ENCODE data around the gene NELL2. TPM values are rescaled to one million over a fixed set of nuclear protein-coding genes. Genes with fewer than 3 reads are reported as not detected.

The NELL2 gene
- total RNA-seq, 1 donor from 2014 or later: 27.5 TPM

DNA sequence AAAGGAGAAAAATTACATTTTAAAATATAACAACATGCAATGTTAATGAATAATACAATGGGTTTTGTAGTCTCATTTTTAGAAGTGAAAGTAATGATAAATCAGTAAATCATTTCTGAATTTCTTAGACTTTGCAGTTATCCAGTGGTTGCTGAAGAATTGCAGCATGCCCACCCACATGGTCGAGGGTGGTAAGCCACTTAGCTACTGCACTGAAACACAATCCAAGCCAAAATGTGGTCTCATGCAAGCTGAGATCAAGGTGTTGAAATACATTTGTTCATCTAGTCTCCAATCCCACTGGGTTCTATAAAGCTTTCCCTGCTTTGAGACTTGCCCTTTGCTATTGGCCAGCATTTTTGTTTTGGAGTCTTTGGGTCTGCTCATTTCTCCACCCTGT, 247.9 kb downstream of the NELL2 start:
- H3K4me3 Mint-ChIP-seq: no peak overlapping the region
- intact Hi-C loops (cut with micrococcal nuclease): no loop called here
- no peaks in the 10 kb centered on the region for H3K9me3 Mint-ChIP-seq
- no peaks in the 10 kb centered on the region for H3K36me3 Mint-ChIP-seq (ENCODE audit: low read depth)
- H3K27me3 Mint-ChIP-seq: no peaks in the 10 kb centered on the region
- H3K4me1 Mint-ChIP-seq: no peaks in the 10 kb centered on the region
- H3K27ac Mint-ChIP-seq: no peak overlapping the region
- DNase-seq: no peak

DNA sequence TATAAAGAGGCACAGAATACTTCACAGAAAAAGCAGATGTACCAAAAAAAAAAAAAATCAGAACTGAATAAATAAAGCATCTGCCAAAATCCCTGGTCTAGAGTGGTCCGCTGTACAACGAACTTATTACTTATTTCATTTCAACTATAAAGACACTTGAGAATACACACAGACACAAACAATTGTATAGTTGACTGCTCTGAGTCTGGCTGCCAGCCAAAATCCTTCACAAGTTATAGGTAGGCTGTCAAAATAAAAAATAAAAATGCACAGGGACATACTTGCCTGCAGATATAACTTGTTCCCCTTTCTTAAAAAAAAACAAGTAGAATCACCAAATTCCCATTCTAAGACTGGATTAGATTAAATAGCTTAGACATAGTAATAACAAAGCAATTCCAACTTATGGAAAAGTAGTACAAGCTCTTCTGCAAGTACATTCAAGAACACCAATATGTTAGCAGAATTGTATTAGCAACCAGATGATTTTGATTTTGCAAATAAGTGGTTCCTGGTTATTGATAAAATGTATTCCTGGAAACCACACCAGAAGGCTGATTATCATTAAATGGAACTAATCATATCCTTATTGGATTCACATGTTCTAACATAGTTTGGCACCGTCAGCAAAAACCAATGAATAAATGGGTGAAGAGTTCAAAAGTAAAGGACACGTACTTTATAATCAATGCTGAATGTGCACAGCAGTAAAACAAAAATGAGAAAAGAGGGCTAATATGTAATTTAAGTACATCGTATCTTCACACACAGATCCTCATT, 248.5 kb downstream of the NELL2 start:
- H3K4me1 Mint-ChIP-seq: no peaks in the 10 kb centered on the region
- H3K4me3 Mint-ChIP-seq: no peak overlapping the region
- intact Hi-C loops (cut with micrococcal nuclease): no loop called here
- DNase-seq: no peak
- no peak overlapping the region for H3K27ac Mint-ChIP-seq
- no peaks in the 10 kb centered on the region for H3K9me3 Mint-ChIP-seq
- no peaks in the 10 kb centered on the region for H3K27me3 Mint-ChIP-seq
- H3K36me3 Mint-ChIP-seq (ENCODE audit: low read depth): no peaks in the 10 kb centered on the region

DNA sequence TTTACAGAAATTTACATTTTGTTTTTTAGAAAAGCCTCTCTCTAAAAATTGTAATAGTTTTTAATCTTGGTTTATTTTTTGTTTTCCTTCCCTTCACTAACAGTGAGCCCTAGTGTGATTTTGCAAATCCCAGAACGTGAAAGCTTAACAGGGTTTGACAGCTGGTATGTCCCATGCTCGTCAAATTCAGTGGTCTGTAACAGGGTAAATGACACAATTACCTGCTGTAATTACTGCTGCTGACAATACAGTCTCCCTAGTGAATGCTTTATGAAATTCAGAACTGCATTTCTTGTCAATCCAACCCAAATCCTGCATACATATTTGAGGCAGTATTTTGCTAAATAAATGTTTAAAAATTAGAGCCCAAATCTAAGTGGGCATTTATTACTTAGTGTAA, 249.2 kb downstream of the NELL2 start:
- Mint-ChIP-seq H3K27ac (no peak overlapping the region), H3K27me3 (no peaks in the 10 kb centered on the region), H3K36me3 (ENCODE audit: low read depth) (no peaks in the 10 kb centered on the region), H3K4me1 (no peaks in the 10 kb centered on the region), H3K9me3 (no peaks in the 10 kb centered on the region), H3K4me3 (no peak overlapping the region)
- intact Hi-C loops (cut with micrococcal nuclease): no loop called here
- DNase-seq: no peak

DNA sequence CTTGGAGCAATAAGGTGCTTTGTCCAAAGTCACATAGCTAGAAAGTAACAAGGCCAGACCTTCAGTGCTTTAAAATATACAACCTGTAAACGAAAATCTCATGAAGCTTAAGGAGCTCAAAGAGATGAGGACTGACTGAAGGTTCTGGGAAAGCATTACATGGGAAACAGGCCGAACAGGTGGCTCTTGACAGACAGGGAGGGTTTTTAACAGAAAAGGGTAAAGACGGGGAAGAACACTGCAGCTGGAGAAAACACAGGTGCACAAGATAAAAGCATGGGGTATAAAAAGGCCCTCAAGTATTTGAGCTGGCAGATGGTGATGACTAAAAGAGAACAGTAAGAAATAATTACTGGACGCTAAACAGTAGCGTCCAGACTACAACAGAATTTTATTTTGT, 257.2 kb downstream of the NELL2 start:
- Mint-ChIP-seq H3K36me3 (ENCODE audit: low read depth) (no peaks in the 10 kb centered on the region), H3K4me3 (no peak overlapping the region), H3K27ac (no peak overlapping the region), H3K4me1 (no peaks in the 10 kb centered on the region), H3K27me3 (no peaks in the 10 kb centered on the region), H3K9me3 (no peaks in the 10 kb centered on the region)
- no peak for DNase-seq
- intact Hi-C loops (cut with micrococcal nuclease): no loop called here

DNA sequence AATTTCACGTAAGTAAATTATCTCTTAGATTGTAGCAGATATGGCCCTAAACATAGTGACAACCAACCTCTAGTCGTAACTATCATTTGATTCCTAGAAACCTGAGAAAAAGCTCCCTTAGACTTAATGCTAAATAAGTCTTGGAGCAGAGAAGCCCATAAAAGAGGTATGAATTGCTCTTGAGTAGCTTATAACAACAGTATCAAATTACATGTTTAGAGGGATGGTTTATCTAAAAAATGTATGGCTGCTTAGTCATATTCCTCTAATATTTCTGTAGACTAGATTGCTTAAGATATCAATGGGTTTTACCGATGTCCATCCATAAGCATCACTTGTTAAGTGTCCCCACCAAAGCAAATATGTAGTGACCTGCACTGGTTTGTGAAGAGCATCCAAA, 259.7 kb downstream of the NELL2 start:
- Mint-ChIP-seq H3K27ac (no peak overlapping the region), H3K4me3 (no peak overlapping the region), H3K27me3 (no peaks in the 10 kb centered on the region), H3K4me1 (no peaks in the 10 kb centered on the region), H3K36me3 (ENCODE audit: low read depth) (no peaks in the 10 kb centered on the region), H3K9me3 (no peaks in the 10 kb centered on the region)
- intact Hi-C loops (cut with micrococcal nuclease): no loop called here
- no peak for DNase-seq

DNA sequence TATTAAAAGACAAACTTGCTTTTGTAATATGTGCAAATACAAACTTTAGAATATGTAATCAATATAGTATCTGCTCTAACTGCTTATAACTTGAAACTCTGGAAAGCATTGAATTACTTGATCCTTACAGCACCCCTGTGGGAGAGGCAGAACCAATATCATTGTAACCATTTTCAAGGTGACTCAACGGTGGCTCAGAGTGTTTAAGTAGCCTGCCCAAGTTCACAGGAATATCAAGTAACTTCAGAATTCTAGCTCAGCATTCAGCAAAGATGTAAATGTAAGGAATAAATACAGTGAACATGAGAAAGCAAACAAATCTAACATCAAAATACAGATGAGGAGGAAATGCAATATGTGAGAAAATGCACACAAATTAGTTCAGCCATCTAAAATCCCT, 264.6 kb downstream of the NELL2 start:
- Mint-ChIP-seq H3K4me3 (no peak overlapping the region), H3K36me3 (ENCODE audit: low read depth) (peaks cover 2% of the 10 kb centered on the region), H3K4me1 (no peaks in the 10 kb centered on the region), H3K9me3 (no peaks in the 10 kb centered on the region), H3K27me3 (no peaks in the 10 kb centered on the region), H3K27ac (no peak overlapping the region)
- DNase-seq: no peak
- intact Hi-C loops (cut with micrococcal nuclease): no loop called here

DNA sequence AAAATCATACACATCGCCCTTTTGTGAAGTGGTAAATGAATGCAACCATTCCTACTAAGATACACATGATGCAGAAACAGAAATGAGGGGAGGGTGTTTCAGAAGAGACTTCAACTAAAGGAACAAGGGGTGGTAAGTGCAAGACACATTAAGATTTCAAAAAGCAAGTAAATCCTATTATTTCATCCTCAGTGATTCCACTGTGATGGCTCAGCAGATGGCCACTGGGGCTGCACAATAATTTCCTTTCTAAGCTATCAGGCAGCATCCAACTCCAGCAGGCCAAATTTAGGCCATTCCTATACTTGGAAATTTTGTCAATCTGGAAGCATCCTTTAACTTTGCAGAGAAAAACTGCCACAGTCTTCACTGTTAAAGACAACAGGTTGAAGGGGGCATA, 272.4 kb downstream of the NELL2 start:
- no peak for DNase-seq

DNA sequence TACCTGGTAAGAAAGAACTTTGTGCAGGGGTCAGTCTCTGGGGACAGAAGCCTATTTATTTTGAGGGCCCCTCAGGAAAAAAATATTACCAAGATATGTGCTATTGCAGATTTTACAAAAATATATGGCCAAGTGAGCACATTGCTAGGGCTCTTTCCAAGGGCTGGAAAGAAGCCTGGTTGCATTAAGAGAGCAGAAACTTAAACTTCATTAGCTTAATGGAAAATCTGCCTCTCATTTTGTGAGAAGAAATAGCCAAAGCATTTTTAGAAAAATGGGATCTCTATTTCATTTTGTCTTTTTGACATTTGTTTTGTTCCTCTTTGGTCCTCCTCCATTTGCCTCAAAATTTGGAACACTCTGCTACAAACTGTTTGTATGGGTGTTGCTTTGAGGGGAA, 283.5 kb downstream of the NELL2 start:
- intact Hi-C loops (cut with micrococcal nuclease): no loop called here
- Mint-ChIP-seq H3K27me3 (no peaks in the 10 kb centered on the region), H3K4me3 (no peak overlapping the region), H3K4me1 (no peaks in the 10 kb centered on the region), H3K9me3 (no peaks in the 10 kb centered on the region), H3K27ac (no peak overlapping the region), H3K36me3 (ENCODE audit: low read depth) (peaks cover 1% of the 10 kb centered on the region)
- no peak for DNase-seq

More for the DNA sequence above, 272.4 kb downstream of the NELL2 start:
- Mint-ChIP-seq H3K27me3 (no peaks in the 10 kb centered on the region), H3K36me3 (ENCODE audit: low read depth) (no peaks in the 10 kb centered on the region), H3K4me1 (no peaks in the 10 kb centered on the region), H3K9me3 (no peaks in the 10 kb centered on the region), H3K27ac (no peak overlapping the region), H3K4me3 (no peak overlapping the region)
- intact Hi-C loops (cut with micrococcal nuclease): no loop called here

DNA sequence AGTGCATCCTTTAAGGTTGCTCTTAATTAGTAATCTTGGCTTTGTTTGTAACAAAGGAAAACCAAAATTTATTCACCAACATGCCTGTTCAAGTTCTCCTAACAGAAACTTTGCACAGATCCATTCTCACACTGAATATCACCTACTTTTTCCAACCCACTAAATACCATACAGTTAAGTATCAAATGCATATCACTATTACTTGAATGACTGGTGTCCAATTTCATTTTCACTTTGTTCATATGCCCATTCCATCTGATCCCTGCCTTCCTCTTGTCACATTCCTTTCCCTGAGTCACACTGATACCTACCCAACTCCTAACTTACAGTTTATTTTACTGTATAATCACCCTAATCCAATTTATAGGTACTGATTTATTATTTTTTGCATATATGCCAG, 286.4 kb downstream of the NELL2 start:
- no peak overlapping the region for H3K27ac Mint-ChIP-seq
- H3K27me3 Mint-ChIP-seq: no peaks in the 10 kb centered on the region
- no peaks in the 10 kb centered on the region for H3K9me3 Mint-ChIP-seq
- no peak overlapping the region for H3K4me3 Mint-ChIP-seq
- H3K4me1 Mint-ChIP-seq: no peaks in the 10 kb centered on the region
- no peak for DNase-seq
- intact Hi-C loops (cut with micrococcal nuclease): no loop called here
- peaks cover 1% of the 10 kb centered on the region for H3K36me3 Mint-ChIP-seq (ENCODE audit: low read depth)

DNA sequence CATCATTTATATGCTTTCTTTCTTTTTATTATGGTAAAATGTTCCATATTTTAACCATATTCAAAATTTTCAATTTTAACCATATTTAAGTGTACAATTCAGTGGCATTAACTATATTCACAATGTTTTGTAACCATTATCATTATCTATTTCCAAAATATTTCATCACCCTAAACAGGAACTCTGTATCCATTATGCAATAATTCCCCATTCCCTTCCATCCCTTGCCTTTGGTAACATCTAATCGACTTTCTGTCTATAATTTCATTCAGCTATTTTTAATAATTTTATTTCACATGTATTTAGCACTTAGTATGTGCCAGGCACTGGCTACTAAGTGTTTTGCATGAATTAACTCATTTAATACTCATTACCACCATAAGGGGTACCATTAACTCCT, 287.5 kb downstream of the NELL2 start:
- intact Hi-C loops (cut with micrococcal nuclease): no loop called here
- Mint-ChIP-seq H3K4me1 (no peaks in the 10 kb centered on the region), H3K27me3 (no peaks in the 10 kb centered on the region), H3K36me3 (ENCODE audit: low read depth) (peaks cover 1% of the 10 kb centered on the region), H3K4me3 (no peak overlapping the region), H3K9me3 (no peaks in the 10 kb centered on the region), H3K27ac (no peak overlapping the region)
- DNase-seq: no peak

DNA sequence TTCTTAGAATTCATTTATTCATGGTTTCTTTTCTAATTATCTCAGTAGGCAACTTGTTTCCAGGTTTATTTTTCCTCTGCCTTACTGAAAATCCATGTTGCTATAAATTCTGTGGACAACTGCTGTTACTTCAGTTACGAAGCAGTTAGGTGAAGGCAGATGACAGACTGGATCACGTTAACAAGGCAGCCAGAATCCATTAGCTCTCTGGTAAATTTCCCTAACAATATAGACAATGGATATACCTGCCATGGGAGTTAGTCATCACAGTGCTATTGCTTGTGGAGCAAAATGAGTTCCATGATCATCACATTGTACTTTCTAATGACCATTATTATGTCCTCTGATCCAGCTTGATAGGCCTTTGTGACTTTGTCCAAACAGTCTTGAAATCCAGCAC, 291.5 kb downstream of the NELL2 start:
- Mint-ChIP-seq H3K36me3 (ENCODE audit: low read depth) (peaks cover 2% of the 10 kb centered on the region), H3K27ac (no peak overlapping the region), H3K9me3 (no peaks in the 10 kb centered on the region), H3K27me3 (no peaks in the 10 kb centered on the region), H3K4me3 (no peak overlapping the region), H3K4me1 (peaks cover 3% of the 10 kb centered on the region)
- no peak for DNase-seq
- intact Hi-C loops (cut with micrococcal nuclease): no loop called here

DNA sequence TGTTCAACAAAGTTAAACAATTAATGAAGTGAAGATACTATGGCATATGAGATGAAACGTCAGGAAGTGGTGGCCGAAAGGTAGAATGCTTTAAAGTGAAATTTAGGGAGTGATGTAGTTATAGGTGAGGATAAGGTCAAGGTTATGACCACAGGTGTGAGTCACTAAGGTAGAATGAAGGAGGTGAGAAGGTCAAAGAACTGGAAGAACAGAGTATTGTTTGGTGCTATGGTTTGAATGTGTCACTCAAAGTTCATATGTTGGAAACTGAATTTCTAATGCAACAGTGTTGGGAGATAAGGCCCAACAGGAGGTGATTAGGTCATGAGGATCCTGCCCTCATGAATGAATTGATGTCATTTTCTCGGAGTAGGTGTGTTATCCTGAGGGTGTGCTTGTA, 293.6 kb downstream of the NELL2 start:
- H3K4me3 Mint-ChIP-seq: no peak overlapping the region
- intact Hi-C loops (cut with micrococcal nuclease): no loop called here
- no peak for DNase-seq

DNA sequence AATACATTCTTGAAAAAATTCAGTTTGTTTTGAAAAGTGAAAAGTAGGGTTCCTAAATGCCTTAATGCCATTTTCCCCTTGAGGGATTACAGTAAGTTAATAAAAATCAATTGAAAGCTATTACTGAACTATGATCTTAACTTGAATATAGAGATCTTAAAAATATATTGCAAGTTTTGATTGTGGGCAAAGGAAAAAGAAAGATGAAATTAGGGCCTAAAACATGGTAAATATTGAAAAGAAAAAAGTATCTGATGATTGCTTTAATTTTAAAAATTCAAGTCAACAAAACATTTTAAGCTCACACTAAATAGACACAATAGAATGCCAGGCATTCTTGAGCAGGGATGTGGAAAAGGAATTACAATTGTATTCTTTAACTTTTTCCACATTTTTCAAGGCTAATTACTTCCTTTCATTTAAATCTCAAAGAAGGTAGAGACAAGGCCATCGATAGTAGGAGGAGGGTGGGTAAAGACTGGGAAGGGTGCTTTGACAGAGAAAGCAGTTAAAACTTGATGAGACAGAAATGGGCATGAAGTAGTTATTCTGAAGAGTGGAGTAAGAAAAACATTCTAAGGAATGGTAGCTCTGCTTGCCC, 294.4 kb downstream of the NELL2 start:
- DNase-seq: no peak
- no peaks in the 10 kb centered on the region for H3K9me3 Mint-ChIP-seq
- no peak overlapping the region for H3K4me3 Mint-ChIP-seq
- peaks cover 3% of the 10 kb centered on the region for H3K36me3 Mint-ChIP-seq (ENCODE audit: low read depth)
- peaks cover 3% of the 10 kb centered on the region for H3K4me1 Mint-ChIP-seq
- H3K27ac Mint-ChIP-seq: no peak overlapping the region
- intact Hi-C loops (cut with micrococcal nuclease): no loop called here
- no peaks in the 10 kb centered on the region for H3K27me3 Mint-ChIP-seq

More for the DNA sequence above, 293.6 kb downstream of the NELL2 start:
- Mint-ChIP-seq H3K4me1 (peaks cover 3% of the 10 kb centered on the region), H3K9me3 (no peaks in the 10 kb centered on the region), H3K27ac (no peak overlapping the region), H3K27me3 (no peaks in the 10 kb centered on the region), H3K36me3 (ENCODE audit: low read depth) (peaks cover 3% of the 10 kb centered on the region)

DNA sequence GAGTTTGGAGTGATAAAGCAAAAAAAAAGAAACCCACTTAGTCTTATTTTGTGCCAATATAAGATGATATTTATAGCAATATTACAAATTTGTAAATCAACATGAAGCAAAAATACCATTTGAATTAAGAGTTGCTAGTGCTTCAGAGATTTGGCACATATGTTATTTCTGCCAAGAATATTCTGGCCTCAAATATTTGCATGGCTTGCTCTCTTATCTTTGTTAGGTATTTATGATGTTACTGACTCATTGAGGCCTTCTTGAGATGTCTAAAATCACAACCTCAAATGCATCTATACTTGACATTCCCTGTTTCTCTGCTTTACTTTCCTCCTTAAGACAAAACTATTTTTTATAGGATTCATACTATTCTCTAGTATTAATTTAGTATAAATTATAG, 301.5 kb downstream of the NELL2 start:
- H3K4me3 Mint-ChIP-seq: no peak overlapping the region
- H3K27ac Mint-ChIP-seq: no peak overlapping the region
- DNase-seq: no peak
- peaks cover 2% of the 10 kb centered on the region for H3K36me3 Mint-ChIP-seq (ENCODE audit: low read depth)
- intact Hi-C loops (cut with micrococcal nuclease): no loop called here
- H3K4me1 Mint-ChIP-seq: no peaks in the 10 kb centered on the region
- no peaks in the 10 kb centered on the region for H3K9me3 Mint-ChIP-seq
- H3K27me3 Mint-ChIP-seq: no peaks in the 10 kb centered on the region

DNA sequence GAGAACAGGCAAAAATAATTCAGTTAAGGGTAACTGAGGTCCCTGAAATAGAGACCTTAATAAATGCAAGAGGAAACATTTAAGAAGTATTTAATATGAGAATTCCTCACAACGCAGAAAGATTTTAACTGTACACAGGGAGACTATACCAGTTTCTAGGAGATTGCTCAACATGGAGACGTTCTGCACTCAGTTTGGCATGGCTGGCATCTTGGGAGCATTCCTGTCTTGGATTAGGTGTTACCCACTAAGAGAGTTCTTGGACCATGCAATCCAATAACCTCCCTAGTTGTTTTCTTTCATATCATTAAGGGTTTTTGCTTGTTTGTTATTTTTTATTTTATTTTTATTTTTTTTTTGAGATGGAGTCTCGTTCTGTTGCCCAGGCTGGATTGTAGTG, 302.4 kb downstream of the NELL2 start:
- Mint-ChIP-seq H3K36me3 (ENCODE audit: low read depth) (peaks cover 2% of the 10 kb centered on the region), H3K27ac (no peak overlapping the region), H3K4me3 (no peak overlapping the region), H3K27me3 (no peaks in the 10 kb centered on the region), H3K4me1 (no peaks in the 10 kb centered on the region), H3K9me3 (no peaks in the 10 kb centered on the region)
- no peak for DNase-seq
- intact Hi-C loops (cut with micrococcal nuclease): no loop called here
